Astrocyte of the cerebellum (primary cell): ENCODE results near the gene SUPT6H.
A peak's percentile ranks its signal among the peaks of the same experiment; 100 is the strongest.

Source experiments
- DNase-seq: peaks from one replicate; pipeline ENCODE4 v3.0.0-alpha.2; 2011; ENCODE audit warnings: low read depth
- H3K4me3 ChIP-seq: 2 replicates; pipeline ENCODE4 v1.5.1; 2011; ENCODE audit warnings: mild to moderate bottlenecking, low read depth, low read length, moderate library complexity
- CTCF ChIP-seq: IDR thresholded peaks from 2 replicates; pipeline ENCODE4 v1.5.1; 2012; ENCODE audit warnings: low read length, low read depth, moderate library complexity, mild to moderate bottlenecking; ENCODE audit errors: missing control alignments
- in situ Hi-C: cut with HindIII; loops from 2 replicates; pipeline ENCODE4 v1.10.0; 2017; ENCODE audit warnings: low sequenced_read_pairs

Gene SUPT6H

DNA sequence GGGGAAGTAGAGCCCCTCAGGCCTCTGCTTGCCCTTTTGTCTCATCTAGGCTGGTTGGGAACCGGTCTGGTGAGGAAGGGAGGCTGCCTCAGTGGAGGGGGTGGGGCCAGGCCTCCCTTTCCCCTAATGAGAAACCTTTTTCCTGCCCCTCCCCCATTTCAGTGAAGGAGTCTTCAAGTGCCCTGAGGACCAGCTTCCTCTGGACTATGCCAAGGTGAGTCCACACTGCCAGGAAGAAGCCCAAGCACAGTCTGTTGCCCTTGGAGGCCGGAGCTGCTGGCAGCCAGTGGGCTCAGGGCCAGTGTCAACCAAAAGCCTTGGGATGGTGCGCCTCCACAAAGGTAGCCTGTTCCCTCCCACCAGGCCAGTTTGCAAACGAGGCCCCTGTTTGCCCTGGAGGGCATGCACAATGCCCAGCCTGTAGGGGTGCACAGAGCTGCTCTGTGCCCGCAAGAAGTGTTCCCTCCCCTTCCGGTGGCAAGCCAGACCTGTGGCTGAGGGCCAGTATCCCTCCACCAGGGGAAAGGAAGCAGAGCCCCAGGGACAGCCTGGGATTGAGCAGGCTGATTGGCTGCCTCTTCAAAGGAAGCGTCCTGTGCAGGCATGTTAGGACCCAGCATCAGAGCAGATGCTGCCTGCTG, 85.2 kb downstream of the SUPT6H start:
- peak overlapping the region; percentile 65 for H3K4me3 ChIP-seq
- TF ChIP-seq CTCF: no peak
- in situ Hi-C loops: loop anchor here (5.0 kb wide), 1 partner anchor 40 kb away; no protein-coding TSS in a partner anchor
- DNase-seq: no peak

- in situ Hi-C loops: loop anchor here (5.0 kb wide), 1 partner anchor 39 kb away; no protein-coding TSS in a partner anchor
- H3K4me3 ChIP-seq: no peak overlapping the region
- no peak for TF ChIP-seq CTCF
- DNase-seq: no peak
Measured at GRCh38 chr17:28747801-28748750, 86.1 kb downstream of the SUPT6H start.

DNA sequence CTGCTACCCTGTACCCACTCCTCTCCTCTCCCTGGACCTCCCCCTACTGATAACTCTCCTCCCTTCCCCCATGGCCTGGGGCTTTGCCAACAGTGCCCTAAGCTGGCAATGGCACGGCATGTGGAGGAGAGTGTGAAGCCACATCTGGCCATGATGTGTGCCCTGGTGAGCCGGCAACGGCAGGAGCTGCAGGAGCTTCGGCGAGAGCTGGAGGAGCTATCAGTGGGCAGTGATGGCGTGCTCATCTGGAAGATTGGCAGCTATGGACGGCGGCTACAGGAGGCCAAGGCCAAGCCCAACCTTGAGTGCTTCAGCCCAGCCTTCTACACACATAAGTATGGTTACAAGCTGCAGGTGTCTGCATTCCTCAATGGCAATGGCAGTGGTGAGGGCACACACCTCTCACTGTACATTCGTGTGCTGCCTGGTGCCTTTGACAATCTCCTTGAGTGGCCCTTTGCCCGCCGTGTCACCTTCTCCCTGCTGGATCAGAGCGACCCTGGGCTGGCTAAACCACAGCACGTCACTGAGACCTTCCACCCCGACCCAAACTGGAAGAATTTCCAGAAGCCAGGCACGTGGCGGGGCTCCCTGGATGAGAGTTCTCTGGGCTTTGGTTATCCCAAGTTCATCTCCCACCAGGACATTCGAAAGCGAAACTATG, 87.0 kb downstream of the SUPT6H start:
- TF ChIP-seq CTCF: no peak
- H3K4me3 ChIP-seq: no peak overlapping the region
- no peak for DNase-seq
- in situ Hi-C loops: loop anchor here (5.0 kb wide), 1 partner anchor 38 kb away; no protein-coding TSS in a partner anchor

- no peak for DNase-seq
- TF ChIP-seq CTCF: no peak
- H3K4me3 ChIP-seq: no peak overlapping the region
- in situ Hi-C loops: loop anchor here (5.0 kb wide), 1 partner anchor 38 kb away; no protein-coding TSS in a partner anchor
Measured at GRCh38 chr17:28749516-28750177, 87.6 kb downstream of the SUPT6H start.

DNA sequence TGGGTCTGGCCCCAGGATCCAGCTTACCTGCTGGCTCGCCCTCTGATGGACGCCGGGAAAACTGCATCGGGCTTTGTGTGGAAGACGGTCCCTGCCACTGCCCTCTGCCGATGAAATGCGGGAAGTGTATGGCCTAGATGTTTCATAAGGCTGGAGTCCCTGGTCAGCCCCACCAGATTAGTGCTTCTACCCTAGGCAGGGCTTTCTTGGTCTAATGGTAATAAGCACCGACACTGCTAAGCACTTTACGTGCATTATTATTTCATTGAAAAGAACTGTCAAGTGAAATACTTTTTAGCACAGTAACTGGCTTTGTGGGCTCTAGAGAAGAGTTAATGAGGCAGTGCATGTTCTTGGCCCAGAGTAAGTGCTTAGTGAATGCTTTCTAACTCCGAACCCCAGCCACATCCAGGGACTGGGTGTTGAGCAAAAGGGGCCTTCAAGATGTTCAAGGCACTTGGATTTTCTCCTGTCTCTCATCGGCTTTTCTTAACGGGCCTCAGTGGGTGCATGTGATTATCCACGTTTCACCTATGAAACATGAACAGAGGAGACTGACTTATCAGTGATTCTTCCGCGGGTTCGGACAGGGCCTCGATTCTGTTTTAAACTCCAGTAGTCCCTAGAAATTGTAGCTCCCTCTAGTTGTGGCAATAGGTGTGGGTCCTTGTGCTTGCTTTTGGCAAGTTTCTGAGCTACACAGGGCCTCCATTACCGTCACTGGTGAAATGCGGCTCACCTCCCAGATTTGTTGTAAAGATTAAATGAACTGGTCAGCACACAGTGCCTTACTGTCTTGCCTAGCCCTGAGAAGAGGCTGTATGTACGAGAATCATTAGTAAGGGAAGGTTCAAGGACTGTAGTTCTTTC, 88.4 kb downstream of the SUPT6H start:
- no peak overlapping the region for H3K4me3 ChIP-seq
- TF ChIP-seq CTCF: peak; percentile 99
- in situ Hi-C loops: no loop called here
- peak; percentile 89 for DNase-seq
